Activated naive CD4-positive, alpha-beta T cell treated with Interleukin-2 at 50 U/mL for 16 hours (primary cell): ENCODE results near the gene AKAP11.
A peak's percentile ranks its signal among the peaks of the same experiment; 100 is the strongest.

Experiments used
- DNase-seq: peaks from one replicate; pipeline ENCODE4 v3.0.0-alpha.2; 2020

AKAP11 gene

DNA sequence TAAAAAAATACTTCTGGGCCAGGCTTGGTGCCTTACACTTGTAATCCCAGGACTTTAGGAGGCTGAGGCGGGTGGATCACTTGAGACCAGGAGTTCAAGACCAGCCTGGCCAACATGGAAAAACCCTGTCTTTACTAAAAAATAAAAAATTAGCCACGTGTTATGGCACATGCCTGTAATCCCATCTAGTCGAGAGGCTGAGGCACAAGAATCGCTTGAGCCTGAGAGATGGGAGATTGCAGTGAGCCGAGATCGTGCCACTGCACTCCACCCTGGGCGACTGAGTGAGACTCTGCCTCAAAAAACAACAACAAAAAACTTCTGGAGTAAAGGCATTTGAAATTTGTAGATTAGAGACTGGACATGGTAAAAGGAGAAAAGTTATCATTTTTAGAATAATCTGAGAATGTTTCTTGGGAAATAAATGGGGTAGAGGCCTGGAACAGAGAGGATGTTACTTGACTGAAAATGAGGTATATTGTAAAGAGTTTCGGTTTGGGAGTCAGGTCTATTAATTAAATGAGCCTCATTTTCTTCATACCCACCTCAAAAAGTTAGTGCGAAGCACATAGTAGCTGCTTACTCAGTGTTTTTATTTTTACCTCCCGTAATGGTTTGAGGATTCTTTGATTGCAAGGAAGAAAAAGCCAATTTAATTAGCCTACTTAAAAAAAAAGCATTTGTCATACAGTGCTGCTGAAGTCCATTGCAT lies 2.6 kb downstream of the AKAP11 start:
- DNase-seq = no peak

DNA sequence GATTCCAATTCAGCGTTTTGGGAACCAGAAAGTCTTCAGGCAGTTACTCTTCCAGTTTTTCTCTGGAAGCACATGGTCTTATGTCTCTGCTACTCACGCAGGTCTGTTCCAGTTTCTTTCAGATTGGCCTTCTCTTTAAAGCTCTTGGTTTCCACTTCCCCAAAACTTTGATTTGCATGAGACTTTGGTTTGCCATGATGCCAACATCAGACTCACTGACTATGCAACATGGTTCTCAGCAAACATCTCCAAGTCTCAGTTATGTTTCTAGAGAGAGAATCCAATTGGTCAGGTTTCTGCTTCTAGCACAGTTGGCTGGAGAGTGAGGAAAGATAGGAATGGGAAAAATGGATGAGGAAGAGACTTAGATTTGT lies 3.1 kb downstream of the AKAP11 start:
- no peak for DNase-seq

DNA sequence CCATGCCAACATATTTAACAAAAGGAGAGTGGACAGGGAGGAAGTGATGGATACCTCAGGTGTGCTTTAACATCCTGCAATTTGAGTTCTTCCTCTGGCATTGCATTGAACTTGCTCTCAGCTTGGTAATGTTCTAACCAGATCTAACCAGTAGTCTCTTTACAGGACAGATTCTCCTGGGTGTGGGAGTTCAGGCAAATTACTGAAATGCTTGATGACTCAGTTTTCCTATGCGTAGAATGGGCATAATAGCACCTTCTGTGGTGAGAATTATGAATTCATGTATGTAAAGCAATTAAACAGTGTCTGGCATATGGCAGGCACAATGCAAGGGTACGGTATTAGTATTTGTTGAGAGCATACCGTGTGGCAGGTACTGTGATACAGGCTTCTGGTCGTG lies 3.6 kb downstream of the AKAP11 start:
- no peak for DNase-seq

DNA sequence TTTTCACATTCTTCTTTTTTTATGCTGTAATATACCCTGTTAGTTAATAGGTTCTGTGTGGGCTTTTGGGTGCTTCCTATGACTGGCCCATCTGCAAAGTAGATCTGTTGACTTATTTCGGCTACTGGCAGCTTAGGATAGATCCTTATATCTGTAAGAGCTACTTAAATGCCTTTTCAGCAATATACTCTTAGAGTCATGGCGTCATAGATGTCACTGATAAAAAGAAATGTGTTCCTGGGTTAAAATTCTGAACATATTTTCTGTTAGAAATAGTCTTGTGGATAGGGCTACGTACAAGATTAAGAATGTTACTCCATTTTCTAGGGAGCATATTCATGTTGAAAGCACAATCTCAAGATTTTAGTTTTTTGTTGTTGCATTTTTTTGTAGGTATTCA lies 4.7 kb downstream of the AKAP11 start:
- no peak for DNase-seq

DNA sequence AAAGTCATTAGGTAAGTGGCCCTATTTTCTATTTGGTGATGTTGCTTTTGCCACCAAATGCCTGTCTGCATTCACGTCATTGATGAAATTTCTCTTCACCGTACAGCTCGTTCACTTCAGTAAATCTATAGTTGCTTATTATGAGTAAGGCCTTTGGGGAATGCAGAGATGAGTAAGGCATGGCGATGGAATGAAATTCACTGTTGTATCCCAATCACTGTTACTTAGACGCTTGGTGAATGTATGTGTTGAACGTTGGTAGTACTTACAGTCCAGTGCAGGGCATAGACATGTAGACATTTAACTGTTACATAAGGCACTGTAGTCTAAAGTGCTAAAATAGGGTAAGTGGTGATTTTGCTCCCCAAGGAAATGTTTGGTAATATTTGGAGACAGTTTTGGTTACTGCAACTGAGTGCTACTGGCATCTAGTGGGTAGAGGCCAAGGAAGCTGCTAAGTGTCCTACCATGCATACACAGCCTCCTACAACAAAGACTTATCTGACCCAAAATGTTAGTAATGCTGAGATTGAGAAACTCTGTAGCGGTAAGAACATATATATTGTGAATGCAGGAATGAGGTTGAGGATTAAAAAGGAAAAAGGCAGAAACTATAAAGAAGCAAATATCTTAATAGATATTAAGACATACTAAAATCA lies 5.8 kb downstream of the AKAP11 start:
- DNase-seq = no peak

DNA sequence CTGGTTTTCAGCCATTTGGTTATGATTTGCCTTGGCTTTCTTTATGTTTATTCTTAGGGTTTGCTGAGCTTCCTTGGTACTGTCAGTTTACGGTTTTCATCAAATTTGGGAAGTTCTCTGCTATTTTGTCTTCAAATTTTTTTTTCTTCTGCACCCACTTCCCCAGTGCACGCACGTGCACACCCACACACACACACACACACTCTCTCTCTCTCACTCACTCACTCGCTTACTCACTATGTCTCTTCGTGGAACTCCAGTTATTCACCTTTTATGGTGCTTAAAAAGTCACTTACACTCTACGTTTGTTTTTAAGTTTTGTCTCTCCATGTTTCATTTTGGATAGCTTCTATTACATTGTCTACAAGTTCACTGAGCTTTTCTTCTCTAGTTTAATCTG lies 7.1 kb downstream of the AKAP11 start:
- peak; percentile 28 for DNase-seq

DNA sequence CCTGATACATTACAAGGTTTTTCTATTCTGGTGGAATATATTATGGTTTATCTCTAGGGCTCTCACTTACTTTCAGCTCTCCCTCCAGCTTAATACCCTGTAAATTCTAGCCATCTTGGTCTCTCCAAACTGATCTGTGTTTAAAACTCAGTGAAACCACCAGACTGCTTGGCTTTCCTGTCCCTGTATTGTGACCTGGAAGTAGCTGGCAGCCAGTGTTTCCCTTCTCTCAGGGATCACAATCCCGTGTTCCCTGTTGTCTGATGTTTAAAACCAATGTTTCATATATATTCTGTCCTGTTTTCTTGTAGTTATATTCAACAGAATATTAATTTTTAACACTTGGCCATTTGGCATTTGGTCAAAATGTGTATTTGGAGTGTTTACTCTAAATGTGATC lies 8.0 kb downstream of the AKAP11 start:
- no peak for DNase-seq

DNA sequence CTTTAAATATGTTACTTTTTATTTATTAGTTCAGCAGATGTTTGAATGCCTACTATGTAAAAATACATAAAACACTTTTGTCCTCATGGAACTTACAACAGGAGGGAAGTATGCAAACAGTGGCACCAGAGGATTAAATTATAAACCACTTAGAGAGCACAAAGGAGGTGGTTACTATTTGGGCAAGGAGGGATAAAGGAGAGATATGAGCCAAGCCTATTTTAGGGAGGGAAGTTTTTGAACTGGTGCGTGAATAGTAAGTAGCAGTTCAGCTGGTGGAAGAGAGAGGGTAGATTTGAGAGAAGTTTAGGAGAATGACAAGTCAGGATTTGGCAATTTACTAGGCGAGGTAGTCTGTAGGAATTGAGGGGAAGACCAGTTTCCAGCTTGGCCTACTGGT lies 8.6 kb downstream of the AKAP11 start:
- DNase-seq = no peak

DNA sequence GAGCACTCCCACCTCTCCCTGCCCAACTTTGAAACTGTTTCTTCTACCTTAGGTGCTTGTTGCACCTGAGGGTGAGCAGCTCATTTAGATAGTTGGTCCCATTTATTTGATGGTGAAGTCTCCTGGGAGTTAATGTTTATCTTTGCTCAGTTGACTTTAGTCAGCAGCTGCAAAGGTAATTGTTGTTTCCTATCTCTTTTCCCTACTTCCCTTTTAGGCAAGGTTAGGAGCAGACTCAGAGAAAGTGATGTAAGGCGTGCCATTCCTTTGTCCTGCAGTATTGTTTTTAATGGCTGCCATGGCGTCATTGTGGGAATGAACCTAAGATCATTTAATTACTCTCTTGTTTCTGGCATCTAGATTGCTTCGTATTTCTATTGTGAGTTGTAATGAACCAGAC lies 11.6 kb downstream of the AKAP11 start:
- no peak for DNase-seq

DNA sequence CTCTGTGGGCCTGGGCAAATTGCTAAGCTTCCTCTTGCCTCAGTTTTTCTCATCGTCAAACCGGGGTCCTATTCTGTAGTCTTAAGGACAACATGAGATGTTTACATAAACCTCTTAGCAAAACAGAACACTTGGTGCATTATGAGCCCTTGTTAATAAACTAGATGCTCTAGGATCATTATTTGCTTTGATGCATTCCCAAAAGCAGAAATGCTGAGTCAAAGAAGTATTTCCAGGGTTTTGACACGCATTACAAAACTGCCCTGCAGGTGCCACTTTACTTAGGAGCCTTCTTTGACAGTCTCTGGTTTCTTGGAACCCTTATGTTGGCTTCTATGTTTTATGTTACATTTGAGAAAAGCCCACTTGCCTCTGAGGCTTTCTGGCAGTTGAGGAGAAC lies 12.1 kb downstream of the AKAP11 start:
- DNase-seq = no peak

DNA sequence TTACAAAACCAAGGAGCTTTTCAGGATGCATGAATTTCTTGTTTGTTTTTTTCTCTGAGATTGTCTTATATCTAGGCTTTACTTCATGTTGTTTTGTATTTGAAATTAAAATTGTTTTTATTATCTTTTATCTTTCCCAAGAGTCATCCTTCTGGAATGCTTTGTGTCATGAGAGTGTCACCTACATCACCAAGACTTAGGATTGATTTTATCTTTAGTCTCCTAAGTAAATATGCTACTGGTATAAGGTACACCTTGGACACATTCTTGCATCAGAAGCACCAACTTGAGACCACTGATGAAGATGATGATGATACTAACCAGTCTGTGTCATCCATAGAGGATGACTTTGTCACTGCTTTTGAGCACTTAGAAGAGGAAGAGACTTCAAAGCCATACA lies 26.4 kb downstream of the AKAP11 start:
- DNase-seq = no peak

DNA sequence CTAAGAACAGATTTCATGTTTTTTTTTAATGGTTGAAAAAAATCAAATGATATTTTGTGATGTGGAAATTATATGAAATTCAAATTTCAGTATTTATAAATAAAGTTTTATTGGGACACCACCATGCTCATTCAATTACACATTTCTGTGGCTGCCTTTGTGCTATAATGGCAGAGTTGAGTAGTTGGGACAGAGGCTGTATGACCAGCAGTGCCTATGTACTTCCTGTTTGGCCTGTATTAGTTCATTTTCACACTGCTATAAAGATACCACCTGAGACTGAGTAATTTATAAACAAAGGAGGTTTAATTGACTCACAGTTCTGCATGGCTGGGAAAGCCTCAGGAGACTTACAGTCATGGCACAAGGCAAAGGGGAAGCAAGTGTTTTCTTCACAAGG lies 33.6 kb downstream of the AKAP11 start:
- DNase-seq = no peak

DNA sequence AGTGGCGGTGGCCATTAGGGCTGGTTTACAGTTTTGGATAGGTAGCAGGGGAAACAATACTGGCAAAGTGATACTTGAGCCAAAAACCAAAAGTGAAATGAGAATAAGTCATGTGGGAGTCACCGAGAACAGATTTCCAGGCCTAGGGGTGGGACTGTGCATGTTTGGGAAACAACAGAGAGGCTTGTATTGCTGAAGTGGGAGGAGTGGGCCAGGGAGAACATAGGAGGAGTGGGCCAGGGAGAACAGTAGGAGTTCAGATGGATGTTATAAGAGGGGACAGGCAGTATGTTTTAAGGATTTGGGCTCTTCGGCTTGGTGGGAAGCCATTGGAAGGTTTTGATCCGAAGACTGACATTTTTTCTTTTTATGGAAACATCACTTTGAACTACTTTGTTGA lies 35.5 kb downstream of the AKAP11 start:
- DNase-seq = no peak

DNA sequence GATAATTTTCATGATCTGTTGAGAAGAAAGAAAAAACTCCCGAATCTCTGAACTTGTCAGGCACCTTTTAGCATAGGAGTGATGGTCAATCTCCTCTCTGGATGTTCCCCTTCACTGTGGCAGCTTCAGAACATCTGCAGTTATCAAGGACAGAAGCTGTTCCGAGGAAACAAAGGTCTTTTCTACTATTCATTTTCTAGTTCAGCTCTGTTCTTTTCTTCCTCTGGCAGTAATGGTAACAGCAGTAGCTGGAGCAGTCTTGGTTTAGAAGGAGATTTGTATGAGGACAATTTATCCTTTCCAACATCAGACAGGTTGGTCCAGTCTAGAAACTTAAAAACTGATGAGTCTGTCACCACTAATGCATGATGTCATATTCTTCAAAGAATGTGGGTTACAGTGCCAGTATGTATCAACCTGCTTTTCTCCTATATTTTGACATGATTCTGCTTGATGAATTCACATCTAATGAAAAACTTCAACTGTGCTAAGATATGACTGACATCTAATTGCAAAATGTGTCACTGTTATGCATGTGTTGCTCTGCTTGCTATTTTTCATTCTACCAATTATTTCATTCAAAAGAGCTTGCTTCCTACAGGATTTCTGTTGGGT lies 41.0 kb downstream of the AKAP11 start:
- no peak for DNase-seq

DNA sequence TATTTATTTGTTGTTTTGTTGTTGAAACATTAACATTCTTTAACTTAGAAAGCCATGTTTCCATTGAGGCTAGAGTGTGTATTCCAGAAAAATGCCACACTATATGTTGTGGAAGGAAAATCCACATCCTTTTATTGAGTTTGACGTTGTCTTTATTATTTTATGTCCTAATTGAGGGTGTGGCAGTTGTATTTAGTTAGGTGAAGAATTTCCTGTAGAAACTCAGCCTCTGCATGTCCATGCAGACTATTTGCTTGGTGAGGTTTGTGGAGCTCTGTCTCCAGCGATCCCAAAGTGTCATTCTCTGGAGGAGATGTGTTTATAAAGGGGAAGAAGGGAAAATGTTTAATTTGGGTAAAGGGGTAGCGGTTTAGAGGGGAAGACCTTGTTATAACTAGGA lies 46.6 kb downstream of the AKAP11 start:
- DNase-seq = no peak

DNA sequence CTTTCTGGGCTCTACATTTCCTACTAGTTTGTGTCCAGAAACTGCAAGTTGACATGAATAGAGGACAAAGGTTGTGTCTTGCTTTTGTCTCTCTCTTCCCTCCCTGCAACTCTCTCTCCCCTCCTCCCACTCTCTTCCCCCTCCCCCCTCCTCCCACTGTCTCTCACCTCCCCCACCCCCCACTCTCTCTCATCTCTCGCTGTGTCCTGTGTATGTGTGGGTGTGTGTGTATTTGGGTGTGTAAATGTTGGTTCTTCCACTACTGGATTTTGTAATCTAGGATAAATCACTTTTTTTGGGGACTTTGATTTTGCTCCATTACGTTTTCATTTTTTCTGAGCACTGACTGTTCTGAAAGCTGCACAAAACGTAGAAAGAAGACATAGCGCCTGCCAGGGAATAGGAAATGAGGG lies 48.4 kb downstream of the AKAP11 start:
- no peak for DNase-seq

DNA sequence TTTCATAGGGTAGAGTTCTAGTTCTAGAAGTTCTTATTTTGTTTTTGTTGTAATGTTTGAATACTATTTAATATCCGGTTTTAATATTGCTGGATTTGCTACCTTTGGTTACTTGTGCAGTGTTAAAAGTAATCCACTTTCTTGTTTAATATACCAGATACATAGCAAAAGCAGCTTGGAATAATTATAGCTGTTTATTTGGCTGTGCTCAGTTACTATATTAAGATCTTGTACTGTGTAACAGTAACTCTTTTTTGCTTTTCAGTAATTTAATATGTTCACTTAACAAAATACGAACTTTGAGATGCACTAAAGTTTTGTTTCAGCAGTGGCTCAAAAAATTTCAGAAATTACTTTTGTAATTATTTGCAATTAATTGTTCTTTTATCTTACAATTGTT lies 50.9 kb downstream of the AKAP11 start:
- DNase-seq = no peak

DNA sequence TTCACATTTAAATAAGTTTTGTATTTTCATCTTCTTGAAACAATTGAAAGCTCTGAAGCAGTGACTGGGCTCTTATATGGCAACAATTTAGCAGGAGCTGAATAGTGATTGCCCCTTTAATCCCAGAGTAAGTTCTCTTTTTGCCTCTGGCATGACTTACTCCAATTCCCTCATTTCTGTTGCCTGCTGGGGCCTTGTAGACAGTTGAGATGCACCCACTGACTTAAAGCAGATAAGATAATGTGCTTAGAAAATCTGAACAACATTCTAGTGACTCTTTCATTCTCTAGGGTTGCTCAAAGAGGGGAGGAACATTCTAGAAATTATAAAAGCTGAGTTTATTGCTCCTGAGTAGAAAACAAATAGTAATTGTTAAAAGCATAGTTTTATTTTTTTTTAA lies 52.8 kb downstream of the AKAP11 start:
- no peak for DNase-seq

DNA sequence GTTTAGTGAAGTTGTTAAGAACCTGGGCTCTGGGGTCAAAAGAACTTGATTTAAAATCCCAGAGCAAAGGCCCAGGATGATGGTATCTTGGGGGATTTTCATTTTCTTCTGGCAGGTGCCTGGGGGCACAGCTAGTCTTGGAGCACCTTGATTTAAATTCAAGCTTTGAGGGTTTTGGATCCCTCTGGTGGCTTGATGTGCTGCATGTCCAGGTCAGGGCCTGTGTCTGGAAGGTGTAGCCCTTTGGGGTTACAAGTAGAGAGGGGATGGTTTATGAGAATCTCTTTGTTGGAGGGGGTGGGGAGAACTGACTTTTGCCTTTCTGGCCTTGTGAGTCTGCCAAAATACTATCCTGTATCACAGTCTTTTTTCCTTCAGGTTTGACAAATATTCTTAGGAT lies 55.8 kb downstream of the AKAP11 start:
- no peak for DNase-seq

DNA sequence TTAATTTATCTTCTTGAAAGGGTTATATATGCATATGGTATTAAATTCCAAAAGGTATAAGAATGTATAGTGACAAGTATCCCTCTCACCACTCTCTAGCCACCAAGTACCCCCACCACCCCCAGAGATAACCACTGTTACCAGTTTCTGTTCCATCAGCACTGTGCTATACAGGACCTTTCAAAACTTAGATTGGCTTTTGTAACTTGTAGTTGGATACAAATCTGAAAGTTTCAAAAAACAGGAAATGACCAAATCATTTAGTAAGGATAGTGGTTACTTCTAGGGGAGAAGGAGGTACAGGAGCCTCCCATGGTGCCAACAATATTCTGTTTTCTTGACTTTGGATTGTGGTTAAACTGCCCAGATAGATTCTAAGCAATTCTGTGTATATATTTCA lies 56.7 kb downstream of the AKAP11 start:
- no peak for DNase-seq

DNA sequence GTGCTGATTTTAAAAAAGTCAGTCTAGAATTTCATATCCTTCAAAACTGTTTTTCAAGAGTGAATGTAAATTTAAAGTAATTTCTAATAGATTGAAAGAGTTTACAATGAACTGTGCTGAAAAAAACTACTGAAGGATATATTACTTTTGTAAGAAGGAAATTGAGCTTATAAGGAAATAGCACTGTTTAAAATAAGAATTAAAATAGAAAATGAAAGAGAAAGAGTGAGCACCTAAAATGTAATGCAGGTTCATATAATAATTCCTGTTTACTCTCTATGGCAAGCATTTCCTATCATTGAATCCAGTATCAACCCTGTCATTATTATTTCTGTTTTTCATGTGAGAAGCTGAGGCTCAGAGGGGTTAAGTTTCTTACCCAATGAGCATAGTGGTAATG lies 57.3 kb downstream of the AKAP11 start:
- DNase-seq = no peak

DNA sequence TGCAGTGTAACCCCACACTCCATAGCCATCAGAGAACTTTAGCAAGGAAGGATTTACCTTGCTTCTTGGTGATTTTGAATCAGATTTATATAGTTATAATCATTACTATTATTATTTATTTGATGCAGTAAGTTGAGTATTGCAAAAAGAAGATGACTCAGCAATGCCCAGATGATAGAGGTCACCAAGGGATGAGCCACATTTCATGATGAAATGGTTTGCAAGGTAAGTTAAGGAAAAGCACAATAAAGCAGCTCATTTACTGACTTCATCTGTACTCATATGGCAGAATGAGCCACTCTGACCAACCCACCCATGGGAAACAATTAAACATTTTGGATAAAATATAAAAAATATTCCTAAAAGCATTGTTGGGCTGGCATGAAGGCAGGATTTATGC lies 59.1 kb downstream of the AKAP11 start:
- DNase-seq = no peak

DNA sequence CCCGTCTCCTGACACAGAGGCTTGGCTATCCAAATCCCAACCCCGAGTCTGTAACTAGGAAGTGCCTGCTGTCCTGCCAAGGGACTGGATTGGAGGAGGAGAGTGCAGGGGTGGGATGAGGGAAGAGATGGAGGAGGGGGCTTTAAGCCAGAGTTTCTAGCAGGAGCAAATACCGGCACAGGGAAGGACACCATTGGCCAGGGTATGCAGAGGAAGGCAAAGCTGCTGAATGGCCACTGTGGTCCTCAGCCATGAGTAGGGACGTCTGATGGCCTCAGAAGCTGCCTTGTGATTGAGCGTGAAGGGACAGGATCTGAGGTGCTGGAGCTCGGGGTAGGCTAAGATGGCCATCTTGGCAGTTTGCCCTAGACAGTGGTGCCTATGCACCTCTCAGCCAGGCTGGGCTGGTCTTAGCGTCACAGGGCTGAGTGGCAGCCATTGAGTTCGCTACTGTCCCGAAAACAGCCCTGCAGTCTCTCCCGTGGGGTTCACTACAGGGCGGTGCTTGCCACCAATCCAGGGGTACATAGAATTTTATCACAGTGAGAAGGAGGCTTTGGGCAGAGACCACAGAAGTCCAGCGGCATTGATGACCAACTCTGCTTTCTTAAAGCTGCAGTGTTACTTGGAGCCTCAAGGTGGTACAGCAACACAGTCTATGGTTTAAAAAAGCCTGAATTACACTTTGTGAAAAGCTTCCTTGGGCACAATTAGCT lies 61.8 kb downstream of the AKAP11 start:
- DNase-seq = no peak

DNA sequence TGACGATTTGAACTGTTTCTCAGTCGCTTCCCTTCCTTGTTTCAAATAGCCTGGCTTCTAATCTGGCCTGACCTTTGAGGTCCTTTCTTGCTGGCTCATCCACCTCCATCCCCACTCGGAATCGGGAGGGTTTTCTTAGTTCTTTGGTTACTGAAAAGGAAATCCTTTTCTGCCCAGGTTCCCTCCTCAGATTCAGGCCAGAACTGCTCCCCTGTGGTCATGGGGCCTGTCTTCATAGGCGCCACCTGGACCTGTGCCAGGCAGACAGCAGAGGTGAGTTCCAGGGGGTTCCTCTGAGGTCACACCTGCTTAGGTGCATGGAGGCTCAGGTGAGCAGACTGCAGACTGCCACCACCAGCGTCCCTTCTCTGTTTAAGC lies 62.4 kb downstream of the AKAP11 start:
- no peak for DNase-seq
